ENCODE results near the gene TP53TG5. TPM values are rescaled to one million over a fixed set of nuclear protein-coding genes. Genes with fewer than 3 reads are reported as not detected.
A peak's percentile ranks its signal among the peaks of the same experiment; 100 is the strongest.

Gene TP53TG5
- total and polyA plus RNA-seq, 2 of the 8 experiments (the other 6 are each of a cell fraction or from before 2014, with no cell fraction given) = not detected

DNA sequence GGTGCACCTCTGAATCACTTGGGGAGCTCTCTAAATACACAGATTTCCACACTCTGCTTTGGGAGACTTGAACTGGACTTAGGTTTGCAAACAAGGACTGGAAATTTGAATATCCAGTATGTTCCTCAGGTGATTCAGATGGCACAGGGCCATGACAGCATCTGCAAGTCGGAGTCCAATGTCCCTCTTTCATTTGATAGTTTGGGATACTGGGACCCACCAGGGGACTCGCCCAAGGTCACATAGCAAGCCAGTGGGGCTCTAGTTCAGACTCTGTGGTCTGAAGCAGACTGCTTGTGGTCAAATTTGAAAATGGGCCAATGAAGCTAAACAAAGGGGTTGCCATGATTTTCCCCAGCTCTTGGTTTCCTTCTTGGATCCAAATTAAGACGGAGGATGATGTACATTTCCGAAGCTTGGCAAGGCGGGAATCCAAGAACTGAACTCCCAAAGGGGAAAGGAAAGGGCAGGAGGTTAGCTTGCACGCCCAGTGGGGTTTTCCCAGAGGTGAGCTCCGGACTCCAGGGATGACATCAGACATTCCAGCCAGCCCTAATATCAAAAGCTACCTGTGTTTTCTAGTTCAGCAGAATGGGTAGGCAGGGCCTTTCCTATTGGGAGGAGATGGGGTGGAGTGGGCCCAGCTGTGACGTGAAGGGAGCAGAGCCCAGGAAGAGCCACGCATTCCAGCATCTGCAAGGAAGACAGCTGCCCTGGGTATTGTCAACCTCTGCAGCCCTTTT is 18.5 kb downstream of the TP53TG5 start:
- no peak overlapping the region for H3K4me3 ChIP-seq (ENCODE audit: extremely low read depth in 1 of 4, insufficient read depth in 2 of 4, low read depth in 3 of 4, low read length in 4 of 4)
- H3K79me2 ChIP-seq (ENCODE audit: control insufficient read depth in 1 of 2, insufficient read depth in 2 of 2, low read length in 2 of 2) = peaks cover 0 to 6% of the 10 kb centered on the region in 2 experiments; a peak in 1 of 4 replicates
- no peak overlapping the region for H2AK5ac ChIP-seq (ENCODE audit: low read depth, low read length)
- no peak overlapping the region for H3K4ac ChIP-seq (replicated peaks; ENCODE audit: insufficient read length, low read depth, low read length)
- H2BK120ac ChIP-seq (replicated peaks; ENCODE audit: low read depth, low read length) = no peak overlapping the region
- no peak overlapping the region; a peak in 1 of 7 replicates for H3K9ac ChIP-seq (replicated peaks in 1 of 4; ENCODE audit: extremely low read depth in 1 of 4, low read depth in 3 of 4, low read length in 3 of 4)
- no peak overlapping the region for H2BK15ac ChIP-seq (ENCODE audit: low read length)
- peaks cover 4% of the 10 kb centered on the region; the same call in 1 of the 2 replicates for H3K79me1 ChIP-seq (ENCODE audit: low read depth, low read length)
- H3K9me3 ChIP-seq (ENCODE audit: insufficient read depth in 2 of 2, low read depth in 1 of 2, low read length in 1 of 2) = no peaks in the 10 kb centered on the region
- H2BK20ac ChIP-seq (ENCODE audit: low read length) = no peak overlapping the region; the same call in 1 of the 2 replicates
- H4K8ac ChIP-seq (ENCODE audit: extremely low read depth, insufficient read depth, low read length) = peak overlapping the region; percentile 38; the same call in 1 of the 2 replicates
- H3K4me2 ChIP-seq (ENCODE audit: insufficient read depth in 1 of 2, low read depth in 2 of 2, low read length in 2 of 2) = no peak overlapping the region
- H4K20me1 ChIP-seq (replicated peaks in 1 of 2; ENCODE audit: control insufficient read depth in 1 of 2, insufficient read depth in 2 of 2, low read length in 2 of 2) = peaks cover 0 to 2% of the 10 kb centered on the region in 2 experiments
- H3K23ac ChIP-seq (ENCODE audit: insufficient read length) = no peak overlapping the region
- H3K23me2 ChIP-seq (ENCODE audit: low read depth, low read length) = peaks cover 7% of the 10 kb centered on the region
- H4K5ac ChIP-seq (ENCODE audit: insufficient read length, low read depth, low read length) = no peak overlapping the region
- H4K91ac ChIP-seq (replicated peaks; ENCODE audit: insufficient read length, low read length) = no peak overlapping the region
- H3K36me3 ChIP-seq (ENCODE audit: control insufficient read depth in 2 of 4, insufficient read depth in 4 of 4, low read length in 3 of 4) = no peaks in the 10 kb centered on the region
- DNase-seq (ENCODE audit: low read depth in 1 of 2, low spot score in 2 of 2) (no peak), FAIRE-seq (no peak)
- no peak overlapping the region for H2BK12ac ChIP-seq (ENCODE audit: low read depth, low read length)
- no peak overlapping the region for H3K14ac ChIP-seq (ENCODE audit: insufficient read length)
- no peak overlapping the region for H2BK5ac ChIP-seq (ENCODE audit: low read depth, low read length)
- H3K27me3 ChIP-seq (replicated peaks in 1 of 4; ENCODE audit: control insufficient read depth in 3 of 4, extremely low read depth in 1 of 4, insufficient read depth in 3 of 4, low read length in 3 of 4) = no peaks in the 10 kb centered on the region
- ChIA-PET POLR2A (ENCODE audit: partially characterized antibody) (interaction anchor here (0.5 to 13.2 kb wide), 9 partner anchors 13 to 821 kb away, joined by 3 to 113 read pairs (median 5); partner anchors contain the start of gene SDC4), CTCF (ENCODE audit: partially characterized antibody) (interaction anchor here (0.6 to 6.8 kb wide), 17 partner anchors 8 to 425 kb away, joined by 3 to 85 read pairs (median 4); partner anchors contain the start of genes MATN4, SDC4, TP53TG5 and WFDC10A)
- 83% methylated on average over 9 of the region's 9 CpGs; no CpG with 5 or more reads in 1 of the 2 experiments for WGBS, 2 experiments (ENCODE audit: extremely low coverage in 1 of 2, insufficient coverage in 1 of 2, insufficient read length in 1 of 2, insufficient replicate concordance in 2 of 2, low coverage in 1 of 2, low lambda C conversion rate in 2 of 2, missing lambda C conversion rate in 1 of 2)
- H3K56ac ChIP-seq (replicated peaks; ENCODE audit: insufficient read length, low read depth, low read length) = no peak overlapping the region
- H3K4me1 ChIP-seq (replicated peaks in 1 of 4; ENCODE audit: control insufficient read depth in 3 of 4, insufficient read depth in 4 of 4, low read length in 3 of 4) = peaks cover 3 to 12% (median 8%) of the 10 kb centered on the region in 4 experiments; a peak in 6 of 7 replicates
- H3K27ac ChIP-seq (ENCODE audit: low read depth, low read length) = no peak overlapping the region
- H2AFZ ChIP-seq (ENCODE audit: low read length) = no peak overlapping the region
- no peak overlapping the region for H3K18ac ChIP-seq (ENCODE audit: extremely low read depth, low read length)
- TF ChIP-seq TEAD4 (IDR thresholded peaks at IDR 0.05; ENCODE audit: low read depth, low read length) (0 out of 2 replicates have a peak, but pooled peaks have one; percentile 30), BCL11A (IDR thresholded peaks at IDR 0.05; ENCODE audit: low read depth in 2 of 2, low read length in 2 of 2) (no peak)

All from H1 (cell line).